ENCODE data around the gene TMEM63B.

The TMEM63B gene

DNA sequence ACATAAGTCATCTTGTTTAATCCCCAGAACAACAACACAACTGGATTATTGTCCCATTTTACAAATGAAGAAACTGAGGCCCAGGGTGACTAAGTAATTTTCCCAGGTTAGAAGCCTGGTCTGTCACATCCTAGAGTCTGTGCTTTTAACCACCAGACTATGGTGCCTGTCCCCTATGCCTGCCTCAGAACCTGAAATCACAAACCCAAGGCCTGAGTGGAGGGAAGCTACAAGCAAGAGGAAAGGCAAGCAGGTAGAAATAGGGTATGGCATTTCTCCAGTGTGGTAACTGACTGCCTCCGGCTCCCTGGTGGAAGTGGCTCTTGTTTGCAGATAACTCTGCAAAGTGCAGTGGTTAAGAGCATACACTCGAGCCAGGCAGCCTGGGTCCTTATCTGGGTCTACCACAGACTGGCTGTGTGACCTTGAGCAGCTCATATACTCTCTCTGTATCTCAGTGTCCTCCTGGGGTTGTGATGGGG lies 2.5 kb downstream of the TMEM63B start:
- H3K4me3 ChIP-seq (ENCODE audit: low read depth, low read length), result no peak overlapping the region
- TF ChIP-seq, protein P1, sequence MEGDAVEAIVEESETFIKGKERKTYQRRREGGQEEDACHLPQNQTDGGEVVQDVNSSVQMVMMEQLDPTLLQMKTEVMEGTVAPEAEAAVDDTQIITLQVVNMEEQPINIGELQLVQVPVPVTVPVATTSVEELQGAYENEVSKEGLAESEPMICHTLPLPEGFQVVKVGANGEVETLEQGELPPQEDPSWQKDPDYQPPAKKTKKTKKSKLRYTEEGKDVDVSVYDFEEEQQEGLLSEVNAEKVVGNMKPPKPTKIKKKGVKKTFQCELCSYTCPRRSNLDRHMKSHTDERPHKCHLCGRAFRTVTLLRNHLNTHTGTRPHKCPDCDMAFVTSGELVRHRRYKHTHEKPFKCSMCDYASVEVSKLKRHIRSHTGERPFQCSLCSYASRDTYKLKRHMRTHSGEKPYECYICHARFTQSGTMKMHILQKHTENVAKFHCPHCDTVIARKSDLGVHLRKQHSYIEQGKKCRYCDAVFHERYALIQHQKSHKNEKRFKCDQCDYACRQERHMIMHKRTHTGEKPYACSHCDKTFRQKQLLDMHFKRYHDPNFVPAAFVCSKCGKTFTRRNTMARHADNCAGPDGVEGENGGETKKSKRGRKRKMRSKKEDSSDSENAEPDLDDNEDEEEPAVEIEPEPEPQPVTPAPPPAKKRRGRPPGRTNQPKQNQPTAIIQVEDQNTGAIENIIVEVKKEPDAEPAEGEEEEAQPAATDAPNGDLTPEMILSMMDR (IDR thresholded peaks at IDR 0.05; ENCODE audit: low read depth, low read length, missing control alignments), result no peak
- DNase-seq (ENCODE audit: low read depth), result no peak

DNA sequence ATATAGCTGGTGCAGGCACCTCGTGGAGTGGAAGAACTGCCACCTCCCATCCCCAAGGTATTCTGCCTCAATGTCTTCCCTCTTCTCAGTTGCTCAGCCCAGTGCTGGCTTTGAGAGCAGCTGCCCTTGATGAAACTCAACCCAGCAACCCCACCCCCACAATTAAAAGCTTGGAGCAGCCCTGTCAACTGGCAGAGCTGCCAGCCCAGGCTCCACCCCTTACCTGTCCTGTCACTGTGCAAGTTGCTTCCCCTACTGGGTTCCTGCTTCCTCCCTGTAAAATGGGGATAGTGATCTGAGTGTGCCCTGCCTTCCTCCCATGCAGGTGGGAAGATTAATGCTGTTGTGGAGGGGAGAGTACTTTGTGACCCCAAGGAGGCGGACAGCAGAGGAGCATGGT lies 4.5 kb downstream of the TMEM63B start:
- H3K4me3 ChIP-seq (ENCODE audit: low read depth, low read length), result no peak overlapping the region
- DNase-seq (ENCODE audit: low read depth), result no peak
- TF ChIP-seq, protein P1 (IDR thresholded peaks at IDR 0.05; ENCODE audit: low read depth, low read length, missing control alignments), result no peak

DNA sequence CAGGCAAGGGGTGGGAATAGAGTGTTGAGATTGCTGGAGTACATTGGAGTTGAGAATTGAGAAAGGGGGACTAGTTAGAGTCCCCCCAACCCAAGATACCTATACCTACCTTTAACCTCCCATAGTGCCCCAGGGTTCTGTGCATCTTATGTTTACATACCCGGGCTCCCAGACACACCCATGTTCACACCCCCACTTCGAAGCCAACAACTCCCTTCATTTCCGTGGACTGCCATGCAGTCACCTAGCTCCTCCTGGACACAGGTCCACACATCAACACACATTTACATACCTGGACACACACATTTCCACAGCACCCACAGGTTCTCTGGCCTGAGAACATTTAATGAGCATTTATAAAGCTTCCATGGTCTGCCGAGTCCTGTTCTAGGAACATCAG lies 5.1 kb downstream of the TMEM63B start:
- TF ChIP-seq, protein P1 (IDR thresholded peaks at IDR 0.05; ENCODE audit: low read depth, low read length, missing control alignments), result no peak
- DNase-seq (ENCODE audit: low read depth), result no peak
- H3K4me3 ChIP-seq (ENCODE audit: low read depth, low read length), result no peak overlapping the region

DNA sequence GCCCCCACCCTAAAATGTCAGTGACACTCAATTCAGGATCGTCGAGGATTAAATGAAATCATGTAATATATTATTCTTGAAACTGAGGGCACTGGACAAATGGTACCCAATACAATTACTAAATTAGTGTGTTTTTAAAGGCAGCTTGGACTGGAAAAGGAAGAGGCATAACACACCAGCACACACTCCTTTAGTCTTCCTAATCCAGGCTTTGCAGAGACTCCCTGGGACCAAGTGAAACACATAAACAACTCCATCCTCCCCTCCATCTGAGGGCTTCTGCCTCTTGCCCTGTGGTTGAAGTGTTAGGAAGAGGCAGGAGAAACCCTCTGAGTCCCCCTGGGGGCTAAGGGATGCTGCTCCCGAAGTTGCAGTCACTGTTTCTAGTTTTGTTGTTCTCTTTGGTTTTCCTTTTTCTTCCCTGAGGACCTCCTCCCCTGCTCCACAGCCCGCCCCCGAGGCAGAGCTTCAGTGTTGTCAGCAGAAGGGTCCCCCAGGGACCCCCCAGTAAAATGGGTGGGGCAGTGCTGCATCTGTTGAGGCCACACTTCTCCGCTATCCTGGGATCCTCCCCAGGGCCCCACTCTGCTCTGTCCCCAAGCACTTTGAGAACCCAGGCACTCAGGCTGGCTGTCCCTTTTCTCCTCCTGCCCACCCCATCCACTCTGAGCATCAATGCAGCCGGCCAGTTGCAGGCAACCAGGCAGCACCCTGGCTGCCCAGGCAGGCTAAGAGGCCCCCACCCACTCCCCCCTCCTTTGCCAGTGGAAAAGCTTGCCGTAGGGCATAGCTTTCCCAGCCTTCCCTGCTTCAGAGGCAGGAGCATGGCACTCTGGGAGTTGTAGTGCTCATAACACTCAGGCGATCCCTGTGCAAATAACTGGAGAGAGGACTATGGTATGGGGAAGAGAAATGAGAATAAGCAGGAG lies 5.9 kb downstream of the TMEM63B start:
- no peak for DNase-seq (ENCODE audit: low read depth)
- TF ChIP-seq, protein P1 (IDR thresholded peaks at IDR 0.05; ENCODE audit: low read depth, low read length, missing control alignments), result no peak
- no peak overlapping the region for H3K4me3 ChIP-seq (ENCODE audit: low read depth, low read length)

DNA sequence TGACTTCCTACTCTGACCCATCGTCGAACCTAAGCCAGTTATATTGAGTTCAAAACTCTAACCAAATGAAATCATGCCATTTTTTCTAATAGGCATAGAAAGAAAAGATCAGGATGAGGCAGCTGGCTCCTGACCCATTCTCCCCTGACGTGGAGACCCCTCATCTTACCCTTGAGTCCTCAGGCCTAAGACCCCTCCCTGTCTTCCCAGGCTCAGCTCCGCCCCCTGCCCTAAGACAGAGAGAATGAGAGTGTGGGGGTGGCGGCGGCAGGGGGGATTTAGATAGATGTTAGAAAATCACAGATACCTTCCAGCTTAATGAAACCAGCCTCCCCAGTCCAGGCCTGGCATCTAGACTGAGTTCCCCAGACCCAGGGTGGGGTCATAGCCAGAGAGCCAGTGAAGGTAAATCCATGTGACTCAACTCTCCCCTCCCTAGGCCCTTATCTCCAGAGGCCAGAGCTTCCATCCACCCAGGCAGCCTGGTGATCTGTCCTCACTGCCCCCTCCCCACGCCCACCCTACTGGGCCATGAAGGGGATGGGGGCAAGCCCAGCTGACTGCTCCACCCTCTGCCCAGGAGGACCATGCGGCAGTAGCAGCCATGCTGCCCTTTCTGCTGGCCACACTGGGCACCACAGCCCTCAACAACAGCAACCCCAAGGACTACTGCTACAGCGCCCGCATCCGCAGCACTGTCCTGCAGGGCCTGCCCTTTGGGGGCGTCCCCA lies 6.8 kb downstream of the TMEM63B start:
- H3K4me3 ChIP-seq (ENCODE audit: low read depth, low read length), result no peak overlapping the region
- TF ChIP-seq, protein P1 (IDR thresholded peaks at IDR 0.05; ENCODE audit: low read depth, low read length, missing control alignments), result no peak
- no peak for DNase-seq (ENCODE audit: low read depth)

- no peak overlapping the region for H3K4me3 ChIP-seq (ENCODE audit: low read depth, low read length)
- TF ChIP-seq, protein P1 (IDR thresholded peaks at IDR 0.05; ENCODE audit: low read depth, low read length, missing control alignments), result no peak
- DNase-seq (ENCODE audit: low read depth), result no peak
These were observed 7.9 kb downstream of the TMEM63B start for GRCh38 chr6:44135173-44135758.

Data from GM12864 (cell line).